Measurements from ENCODE around the gene GARIN5A.

GARIN5A gene

DNA sequence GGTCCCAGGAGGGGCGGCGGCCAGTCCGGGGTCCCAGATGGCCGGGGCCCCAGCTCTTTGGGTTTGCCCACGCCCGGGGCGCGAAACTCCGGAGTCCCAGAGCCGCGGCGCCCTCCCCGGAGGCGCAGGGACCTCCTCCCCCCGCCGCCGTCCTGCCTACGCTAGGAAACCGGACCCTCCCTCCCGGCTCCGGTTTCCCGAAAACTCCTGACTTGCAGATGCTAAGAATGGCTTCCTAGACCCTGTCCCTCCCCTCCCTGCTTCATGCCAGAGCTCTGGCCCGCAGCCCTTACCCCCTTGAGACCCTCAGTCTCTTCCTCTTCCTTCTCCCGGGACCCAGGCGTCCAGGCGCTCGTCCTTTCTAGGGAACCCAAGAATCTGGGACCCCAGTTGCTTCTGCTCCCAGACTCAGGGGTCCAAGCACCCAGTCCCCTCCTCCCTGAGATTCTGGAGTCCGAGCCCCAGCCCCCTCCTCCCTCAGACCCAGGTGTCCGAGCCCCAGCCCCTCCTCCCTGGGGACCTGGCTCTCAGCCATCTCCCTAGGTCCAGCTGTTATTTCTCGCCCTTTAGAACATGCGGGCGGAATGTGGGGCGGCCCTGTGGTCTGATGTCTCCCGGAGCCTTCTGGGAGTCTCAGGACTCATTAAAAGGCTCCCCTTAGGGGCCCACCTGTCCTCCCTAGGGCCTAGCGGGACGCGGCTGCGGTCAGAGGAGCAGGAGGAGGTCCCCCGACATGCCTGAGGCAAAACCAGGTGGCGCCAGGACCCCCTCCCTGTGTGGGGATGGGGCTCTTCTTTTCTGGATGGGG, 44.2 kb downstream of the GARIN5A start, which contains the start of gene MYBPC2:
MYBPC2 (plus strand) TSS at position 672 of the 808 bp plus-strand sequence; CDS start at position 734, 62 bp downstream.
- no peak for DNase-seq

GRCh38 chr19:50431343-50432220, 45.1 kb downstream of the GARIN5A start:
- peak; percentile 13 for DNase-seq

DNA sequence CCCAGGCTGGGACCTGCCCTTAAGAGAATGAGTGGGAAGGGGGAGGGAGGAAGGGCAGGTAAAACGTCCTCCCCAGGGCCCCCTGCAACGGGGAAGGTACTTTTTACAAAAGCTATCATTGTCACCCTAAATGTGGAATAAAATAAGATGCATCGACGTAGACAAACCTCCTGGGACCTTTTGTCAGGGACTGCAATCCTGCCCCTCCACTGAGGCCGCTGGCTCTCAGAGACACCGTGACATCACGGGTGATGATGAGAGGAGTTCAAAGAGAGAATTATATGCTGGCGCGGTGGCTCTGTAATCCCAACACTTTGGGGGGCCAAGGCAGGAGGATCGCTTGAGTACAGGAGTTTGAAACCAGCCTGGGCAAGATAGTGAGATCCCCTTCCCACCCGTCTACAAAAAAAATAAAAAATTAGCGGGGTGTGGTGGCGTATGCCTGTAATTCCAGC, 45.7 kb downstream of the GARIN5A start:
- DNase-seq: no peak

DNA sequence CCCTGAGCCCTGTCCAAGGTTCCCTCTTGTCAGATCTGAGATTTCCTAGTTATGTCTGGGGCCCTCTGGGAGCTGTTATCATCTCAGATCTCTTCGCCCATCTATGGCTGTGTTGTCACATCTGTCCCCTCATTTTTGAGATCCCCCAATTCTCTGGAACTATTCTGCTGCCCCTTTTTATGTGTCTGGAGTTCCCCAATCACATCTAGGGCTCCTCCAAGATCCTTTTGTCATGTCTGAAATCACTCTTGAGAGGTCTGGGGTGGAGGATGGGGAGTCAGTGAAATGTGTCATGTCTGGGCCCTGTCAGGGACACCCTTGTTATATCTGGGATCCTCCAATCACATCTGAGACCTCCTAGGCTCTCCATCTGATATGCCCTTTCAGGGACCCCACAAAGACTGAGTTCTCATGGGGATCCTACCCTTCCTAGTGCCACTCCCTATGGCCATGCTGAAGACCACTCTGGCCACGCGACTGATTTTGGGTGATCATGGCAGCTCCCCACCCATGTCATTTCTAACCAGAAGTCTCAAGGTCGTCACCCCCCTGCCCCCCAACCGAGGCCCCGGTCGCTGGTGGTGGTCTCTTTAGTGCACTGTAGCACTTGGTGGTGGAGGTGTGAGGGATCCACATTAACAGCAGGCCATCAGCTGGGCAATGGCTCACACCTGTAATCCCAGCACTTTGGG, 47.7 kb downstream of the GARIN5A start:
- no peak for DNase-seq

DNA sequence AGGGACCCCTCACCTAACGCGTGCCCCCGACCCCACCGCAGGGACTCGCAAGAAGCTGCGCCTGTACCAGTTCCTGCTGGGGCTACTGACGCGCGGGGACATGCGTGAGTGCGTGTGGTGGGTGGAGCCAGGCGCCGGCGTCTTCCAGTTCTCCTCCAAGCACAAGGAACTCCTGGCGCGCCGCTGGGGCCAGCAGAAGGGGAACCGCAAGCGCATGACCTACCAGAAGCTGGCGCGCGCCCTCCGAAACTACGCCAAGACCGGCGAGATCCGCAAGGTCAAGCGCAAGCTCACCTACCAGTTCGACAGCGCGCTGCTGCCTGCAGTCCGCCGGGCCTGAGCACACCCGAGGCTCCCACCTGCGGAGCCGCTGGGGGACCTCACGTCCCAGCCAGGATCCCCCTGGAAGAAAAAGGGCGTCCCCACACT, 48.6 kb downstream of the GARIN5A start:
- DNase-seq: no peak

DNA sequence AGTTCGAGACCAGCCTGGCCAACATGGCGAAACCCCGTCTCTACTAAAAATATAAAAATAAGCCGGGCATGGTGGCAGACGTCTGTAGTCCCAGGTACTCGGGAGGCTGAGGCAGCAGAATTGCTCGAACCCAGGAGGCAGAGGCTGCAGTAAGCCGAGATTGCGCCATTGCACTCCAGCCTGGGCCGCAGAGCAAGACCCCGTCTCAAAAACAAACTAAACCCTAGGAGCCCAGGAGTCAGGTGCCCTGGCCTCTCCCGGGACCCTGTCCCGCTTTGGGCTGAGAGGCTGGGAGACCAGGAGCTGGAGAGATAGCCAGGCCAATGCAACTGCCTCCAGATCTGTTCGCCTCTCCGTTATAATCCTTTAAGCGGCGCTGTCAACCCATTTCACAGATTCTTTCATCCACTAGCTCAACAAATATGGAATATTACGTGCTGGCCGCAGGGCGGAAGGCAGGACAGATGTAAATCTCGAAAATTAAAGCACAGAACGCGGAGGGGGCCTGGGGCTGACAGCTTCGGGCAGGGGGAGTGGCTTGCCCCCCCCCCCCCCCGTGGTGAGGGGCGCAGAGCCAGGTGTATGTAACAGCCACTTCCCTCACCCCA, 49.2 kb downstream of the GARIN5A start:
- DNase-seq: no peak

DNA sequence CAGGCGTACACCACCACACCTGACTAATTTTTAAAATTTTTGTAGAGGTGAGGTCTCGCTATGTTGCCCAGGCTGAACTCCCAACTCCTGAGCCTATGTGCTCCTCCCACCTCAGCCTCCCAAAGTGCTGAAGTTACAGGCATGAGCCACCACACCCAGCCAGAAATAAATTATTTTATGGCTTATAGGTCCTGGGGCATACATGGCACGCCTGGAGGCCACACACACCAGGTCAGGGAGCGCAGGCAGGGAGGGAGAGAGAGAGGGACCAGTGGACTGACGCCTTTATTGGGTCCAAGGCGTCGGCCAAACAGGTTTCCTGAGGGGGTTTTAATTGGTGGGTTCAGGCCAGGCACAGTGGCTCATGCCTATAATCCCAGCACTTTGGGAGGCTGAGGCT, 51.1 kb downstream of the GARIN5A start:
- no peak for DNase-seq

DNA sequence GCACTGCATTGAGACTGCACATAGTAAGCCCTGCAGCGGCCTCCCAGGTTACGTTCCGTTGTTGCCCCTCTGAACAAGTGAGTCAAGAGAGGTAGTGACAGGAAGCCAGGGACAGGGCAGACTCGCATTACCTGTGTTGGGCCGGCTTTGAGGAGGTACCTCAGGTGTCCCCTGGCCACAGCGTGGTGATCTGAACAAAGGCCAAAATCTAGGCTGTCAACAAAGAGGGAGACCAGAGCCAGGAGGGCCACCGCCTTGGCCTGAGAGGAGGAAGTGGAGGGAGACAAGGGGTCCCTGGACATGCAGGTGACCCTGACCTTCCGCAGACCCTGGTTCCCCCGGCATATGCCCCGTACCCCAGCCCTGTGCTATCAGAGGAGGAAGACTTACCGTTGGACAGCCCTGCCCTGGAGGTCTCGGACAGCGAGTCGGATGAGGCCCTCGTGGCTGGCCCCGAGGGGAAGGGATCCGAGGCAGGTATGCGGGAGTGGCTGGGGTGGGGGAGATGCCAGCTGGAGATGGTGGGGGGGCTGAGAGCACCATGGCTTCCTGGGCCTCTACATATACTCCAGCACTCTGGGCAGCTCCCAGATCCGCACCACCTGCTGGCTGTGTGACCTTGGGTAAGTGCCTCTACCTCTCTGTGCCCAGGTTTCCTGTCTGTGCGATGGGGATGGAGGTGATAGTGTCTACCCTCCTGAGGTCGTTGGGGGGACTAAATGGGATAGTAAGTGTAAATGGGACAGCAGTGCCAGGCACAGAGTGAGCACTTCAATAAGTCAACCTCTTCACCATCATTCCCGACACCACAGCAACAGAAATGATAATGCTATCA, 53.2 kb downstream of the GARIN5A start:
- no peak for DNase-seq

DNA sequence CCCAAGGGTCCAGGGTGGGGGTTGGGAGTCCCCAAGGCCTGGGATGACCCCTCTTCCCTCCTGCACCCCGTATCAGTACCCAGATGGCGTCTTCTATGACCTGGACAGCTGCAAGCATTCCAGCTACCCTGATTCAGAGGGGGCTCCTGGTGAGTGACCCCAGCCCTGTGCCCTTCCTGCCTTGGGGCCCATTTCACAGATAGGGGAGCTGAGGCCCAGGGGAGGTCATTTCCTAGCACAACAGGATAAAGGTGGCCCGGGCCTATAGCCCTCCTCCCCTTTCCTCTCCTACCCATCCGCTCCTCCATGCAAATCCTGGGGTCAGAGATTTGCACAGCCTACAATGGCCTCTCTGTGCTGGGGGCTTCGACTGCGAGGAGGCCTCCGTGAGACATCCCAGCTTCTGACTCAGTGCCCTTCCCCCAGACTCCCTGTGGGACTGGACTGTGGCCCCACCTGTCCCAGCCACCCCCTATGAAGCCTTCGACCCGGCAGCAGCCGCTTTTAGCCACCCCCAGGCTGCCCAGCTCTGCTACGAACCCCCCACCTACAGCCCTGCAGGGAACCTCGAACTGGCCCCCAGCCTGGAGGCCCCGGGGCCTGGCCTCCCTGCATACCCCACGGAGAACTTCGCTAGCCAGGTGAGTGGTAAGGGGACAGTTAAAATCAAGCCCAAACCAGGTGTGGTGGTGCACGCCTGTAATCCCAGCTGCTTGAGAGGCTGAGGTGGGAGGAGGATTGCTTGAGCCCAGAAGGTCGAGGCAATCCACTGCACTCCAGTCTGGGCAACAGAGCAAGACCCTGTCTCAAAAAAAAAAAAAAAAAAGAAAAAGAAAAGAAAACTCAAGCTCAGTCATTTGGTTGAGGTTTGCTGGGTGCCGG, 54.0 kb downstream of the GARIN5A start:
- no peak for DNase-seq

GRCh38 chr19:50420808-50421207, 55.8 kb downstream of the GARIN5A start:
- DNase-seq: no peak

- DNase-seq: no peak
Observed at GRCh38 chr19:50420127-50420526, 56.5 kb downstream of the GARIN5A start.

DNA sequence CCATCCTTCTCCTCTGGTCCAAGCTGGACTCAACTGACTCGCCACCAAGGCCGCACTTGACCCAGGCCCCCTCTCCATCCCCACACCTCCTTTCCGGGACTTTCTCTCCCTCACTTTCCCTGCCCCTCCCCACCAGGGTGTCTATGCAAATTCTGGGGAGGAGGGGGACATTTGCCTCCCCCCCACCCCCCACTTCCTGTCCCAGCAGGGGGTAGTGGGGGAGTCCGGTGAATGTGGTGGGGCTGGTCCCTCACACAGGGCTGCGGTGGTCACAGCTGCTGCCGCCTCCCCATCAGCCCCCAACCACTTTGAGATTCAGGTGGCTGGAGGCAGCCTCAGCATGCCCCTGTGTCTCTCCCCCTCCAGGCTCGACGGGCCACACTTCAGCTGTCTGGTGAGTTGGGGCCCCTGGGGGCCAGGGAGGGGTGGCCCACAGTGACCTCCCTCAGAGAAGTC, 57.0 kb downstream of the GARIN5A start:
- no peak for DNase-seq

- DNase-seq: no peak
Observed at GRCh38 chr19:50419022-50419579, 57.5 kb downstream of the GARIN5A start.

GRCh38 chr19:50418176-50419021, 58.2 kb downstream of the GARIN5A start, which contains the start of gene SPIB:
Gene SPIB, plus strand, starts transcription at chr19:50418938. Its CDS starts 25 bp downstream, at chr19:50418963.
- no peak for DNase-seq

GRCh38 chr19:50417111-50418081, 59.3 kb downstream of the GARIN5A start:
- DNase-seq: no peak

Measured in NCI-H1417 treated with DMSO at 0.1 percent for 48 hours (cell line).